Measurements from ENCODE around the gene TMEM91. TPM values are rescaled to one million over a fixed set of nuclear protein-coding genes. Genes with fewer than 3 reads are reported as not detected.
"Not testable (repeated sequence)": the region's sequence is repeated elsewhere in the genome, so short reads cannot be mapped to it uniquely, and the experiment has no call there.

Gene TMEM91
- total RNA-seq, 2 donors from 2014 or later, result 6.4 to 8.3 TPM

DNA sequence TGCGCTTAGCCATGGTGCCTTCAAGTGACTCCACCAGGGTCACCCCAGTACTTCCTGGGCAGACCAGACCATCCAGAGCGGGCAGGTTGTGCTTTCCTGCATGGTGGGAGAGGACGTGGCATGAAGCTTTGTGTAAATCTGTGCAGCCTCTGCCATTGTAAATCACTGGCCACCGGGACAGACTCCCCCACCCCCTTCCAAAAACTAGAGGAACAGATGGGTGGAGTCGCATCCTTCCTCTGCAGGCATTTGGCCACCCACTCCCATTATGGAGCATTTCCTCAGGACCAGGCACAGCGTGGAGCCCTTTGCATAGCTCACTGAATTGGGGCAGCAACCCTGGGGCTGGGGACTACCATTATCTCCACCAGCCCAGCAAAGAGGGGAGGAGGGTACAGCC lies 29.4 kb downstream of the TMEM91 start:
- DNase-seq (ENCODE audit: low spot score), result no peak
- intact Hi-C loops (cut with DNase I), result no loop called here

DNA sequence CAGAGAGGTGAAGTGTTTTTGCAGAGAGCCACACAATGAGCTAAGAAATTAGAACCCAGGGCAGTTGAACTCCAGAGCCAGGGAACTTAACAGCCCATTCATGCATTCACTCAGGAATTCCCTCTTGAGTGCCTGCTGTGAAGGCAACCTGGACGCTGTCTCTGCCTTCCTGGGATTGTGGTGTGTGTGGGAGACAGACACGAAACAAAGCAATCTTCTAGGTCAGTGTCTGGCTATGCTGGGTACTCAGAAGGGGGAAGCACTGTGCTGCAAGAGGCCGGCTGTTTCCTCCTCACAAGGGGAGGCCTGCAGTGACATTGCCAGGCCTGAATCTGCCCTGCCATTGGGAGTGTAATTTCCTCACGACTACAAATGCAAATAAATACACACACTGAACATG lies 30.9 kb downstream of the TMEM91 start:
- no peak for DNase-seq (ENCODE audit: low spot score)
- intact Hi-C loops (cut with DNase I), result no loop called here

DNA sequence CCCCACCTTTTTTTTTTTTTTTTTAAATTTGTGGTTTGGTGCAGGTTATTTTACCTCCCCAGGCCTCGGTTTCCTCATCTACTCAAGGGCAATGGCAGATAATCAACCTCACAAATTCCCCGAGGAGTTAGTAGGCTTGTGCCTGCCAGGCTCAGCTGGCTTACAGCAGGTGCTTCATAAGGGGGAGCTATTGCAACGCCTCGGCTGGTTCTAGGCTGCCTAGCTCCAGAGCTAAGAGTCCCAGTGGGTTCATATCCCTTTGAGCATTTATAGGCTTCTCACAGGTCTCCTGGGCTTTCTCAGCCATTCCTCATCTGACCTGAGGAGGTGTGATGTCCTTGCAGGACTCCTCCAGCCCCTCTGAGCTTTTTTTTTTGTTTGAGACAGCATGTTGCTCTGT lies 31.9 kb downstream of the TMEM91 start:
- intact Hi-C loops (cut with DNase I), result no loop called here
- no peak for DNase-seq (ENCODE audit: low spot score)

DNA sequence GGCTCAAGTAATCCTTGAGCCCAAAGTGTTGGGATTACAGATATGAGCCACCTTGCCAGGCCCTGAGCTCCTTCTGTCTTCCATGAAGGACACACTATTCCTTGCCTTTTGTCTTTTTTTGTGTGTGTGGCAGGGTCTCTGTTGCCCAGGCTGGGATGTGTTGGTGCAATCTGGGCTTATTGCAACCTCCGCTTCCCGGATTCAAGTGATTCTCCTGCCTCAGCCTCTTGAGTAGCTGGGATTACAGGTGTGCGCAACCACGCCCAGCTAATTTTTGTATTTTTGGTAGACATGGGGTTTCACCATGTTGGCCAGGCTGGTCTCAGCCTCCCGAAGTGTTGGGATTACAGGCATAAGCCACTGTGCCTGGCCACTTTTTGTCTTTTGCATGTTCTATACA lies 32.5 kb downstream of the TMEM91 start:
- intact Hi-C loops (cut with DNase I); DNase-seq (ENCODE audit: low spot score): not testable (repeated sequence)

DNA sequence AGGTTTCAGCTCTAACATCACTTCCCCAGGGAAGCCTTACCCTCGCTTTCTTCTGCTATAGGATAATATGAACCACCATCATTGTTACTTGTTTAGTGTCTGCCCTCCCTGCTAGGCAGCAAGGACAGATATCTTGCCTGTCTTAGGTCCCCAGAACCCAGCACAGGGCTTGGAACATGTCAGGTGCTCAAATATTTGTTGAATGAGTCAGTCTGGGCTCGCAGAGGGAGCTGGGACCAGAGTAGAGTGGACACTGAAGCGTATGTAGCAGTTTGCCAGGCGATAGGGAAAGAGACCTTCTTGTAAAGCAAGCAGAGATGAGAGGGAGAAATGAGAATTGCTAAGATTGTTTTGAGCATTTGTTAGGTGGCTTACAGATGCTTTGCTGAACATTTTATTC lies 33.0 kb downstream of the TMEM91 start:
- intact Hi-C loops (cut with DNase I), result no loop called here
- DNase-seq (ENCODE audit: low spot score), result no peak

DNA sequence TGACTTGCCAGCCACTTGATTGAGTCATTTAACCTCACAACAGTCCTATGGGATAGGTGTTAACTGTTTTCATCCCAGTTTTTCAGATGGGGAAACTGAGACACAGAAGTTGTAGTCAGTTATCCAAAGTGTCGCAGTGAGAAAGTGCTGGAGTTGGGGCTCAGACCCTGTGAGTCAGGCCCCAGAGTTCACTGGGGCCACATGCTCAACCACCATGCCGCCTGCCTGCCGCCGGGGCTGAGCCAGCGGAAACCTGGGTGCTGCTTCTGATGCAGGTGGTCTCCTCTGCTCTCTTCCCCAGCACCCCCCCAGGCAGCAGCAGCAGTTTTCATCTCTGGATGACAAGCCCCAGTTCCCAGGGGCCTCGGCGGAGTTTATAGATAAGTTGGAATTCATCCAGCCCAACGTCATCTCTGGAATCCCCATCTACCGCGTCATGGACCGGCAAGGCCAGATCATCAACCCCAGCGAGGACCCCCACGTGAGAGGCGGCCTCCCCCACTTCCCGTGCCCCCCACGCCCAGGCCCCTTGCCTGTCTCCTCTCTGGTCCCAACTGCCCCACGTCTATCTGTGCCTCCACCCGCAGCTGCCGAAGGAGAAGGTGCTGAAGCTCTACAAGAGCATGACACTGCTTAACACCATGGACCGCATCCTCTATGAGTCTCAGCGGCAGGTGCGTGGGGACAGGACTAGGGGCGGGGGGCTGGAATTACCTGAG lies 34.2 kb downstream of the TMEM91 start:
- intact Hi-C loops (cut with DNase I), result no loop called here
- no peak for DNase-seq (ENCODE audit: low spot score)

DNA sequence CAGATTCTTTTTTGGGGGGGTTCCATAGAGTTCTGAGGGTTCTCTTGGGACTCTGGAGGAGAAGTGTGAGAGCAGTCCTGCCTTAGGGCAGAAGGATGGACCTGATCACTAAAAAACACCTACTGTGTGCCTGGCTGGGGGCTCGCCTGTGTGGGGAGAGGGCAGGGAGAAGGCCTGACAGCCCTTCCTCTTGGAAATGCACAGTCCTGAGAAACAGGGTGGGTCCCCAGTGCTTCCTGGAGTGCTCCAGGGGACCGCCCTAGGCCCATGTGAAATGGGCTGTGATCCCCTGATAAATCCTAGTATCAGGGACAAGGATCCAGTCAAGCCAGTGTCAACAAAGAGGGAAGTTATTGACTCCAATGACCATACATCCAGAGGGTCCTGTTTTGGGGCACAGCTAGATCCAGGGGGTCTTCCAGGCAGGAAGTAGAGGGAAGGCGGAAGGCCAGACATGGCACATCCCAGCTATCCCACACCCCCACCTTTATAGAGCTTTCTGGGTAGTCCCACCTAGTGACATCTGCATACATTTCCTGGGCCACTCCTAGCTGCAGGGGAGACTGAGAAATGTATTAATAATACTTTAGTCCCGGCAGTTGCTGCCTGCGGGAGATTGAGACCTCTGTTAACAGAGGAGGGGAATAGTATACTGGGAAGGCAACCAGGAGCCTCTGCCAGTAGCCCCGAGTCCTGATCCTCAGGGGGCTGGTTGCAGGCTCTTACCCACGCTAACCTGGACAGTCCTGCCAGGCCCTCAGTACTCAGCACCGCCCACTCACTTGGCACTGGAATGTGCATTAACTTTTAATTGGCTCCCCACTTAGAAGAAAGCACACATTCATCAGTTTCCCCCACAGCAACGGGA lies 35.0 kb downstream of the TMEM91 start:
- intact Hi-C loops (cut with DNase I), result no loop called here
- DNase-seq (ENCODE audit: low spot score), result no peak

DNA sequence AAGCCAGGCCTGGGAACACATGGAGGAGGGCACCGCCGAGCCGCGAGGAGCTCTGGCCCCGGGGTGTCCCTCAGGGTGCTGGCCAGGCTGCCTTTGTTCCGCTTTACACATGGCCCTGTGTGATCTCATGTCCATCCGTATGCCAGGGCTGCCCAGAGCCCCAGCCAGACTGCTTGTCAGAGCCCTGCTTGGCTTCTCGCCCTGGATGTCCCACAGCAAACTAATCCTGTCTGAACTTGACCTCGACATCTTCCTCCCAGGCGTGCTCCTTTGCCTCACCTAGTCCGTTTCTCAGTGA lies 35.6 kb downstream of the TMEM91 start:
- intact Hi-C loops (cut with DNase I), result no loop called here

DNA sequence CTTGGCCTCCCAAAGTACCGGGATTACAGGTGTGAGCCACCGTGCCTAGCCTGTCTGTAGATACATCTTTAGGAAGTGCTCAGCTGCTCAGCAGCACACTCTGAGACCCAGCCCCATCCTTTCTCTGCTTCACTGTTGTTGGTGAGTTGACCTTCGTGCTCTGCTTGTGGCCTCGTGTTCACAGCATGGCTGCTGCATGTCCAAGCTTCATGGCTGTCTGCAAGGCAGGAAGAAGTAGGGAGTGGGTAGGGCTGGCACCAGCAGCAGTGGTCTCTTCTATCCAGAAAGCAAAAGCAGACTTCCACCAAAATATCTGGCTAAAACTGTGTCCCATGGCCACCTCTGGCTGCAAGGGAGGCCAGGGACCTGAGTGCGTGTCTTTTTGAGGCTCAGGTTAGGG lies 36.6 kb downstream of the TMEM91 start:
- intact Hi-C loops (cut with DNase I), result no loop called here

More for the DNA sequence above, 35.6 kb downstream of the TMEM91 start:
- DNase-seq (ENCODE audit: low spot score), result no peak

DNA sequence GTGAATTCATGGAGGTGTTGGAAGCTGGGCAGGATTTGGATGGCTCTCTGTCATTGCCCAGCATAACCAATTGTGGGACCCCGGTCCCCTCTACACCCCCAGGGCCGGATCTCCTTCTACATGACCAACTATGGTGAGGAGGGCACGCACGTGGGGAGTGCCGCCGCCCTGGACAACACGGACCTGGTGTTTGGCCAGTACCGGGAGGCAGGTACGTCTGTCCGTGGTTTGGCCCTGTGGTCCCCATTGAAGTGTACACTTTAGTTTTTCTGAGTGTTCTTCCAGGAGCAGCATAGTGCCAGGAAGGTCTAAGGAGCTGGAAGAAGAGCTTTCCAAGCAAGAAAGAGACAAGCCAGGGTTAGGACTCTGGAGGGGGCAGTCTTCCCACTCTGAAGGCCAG lies 37.6 kb downstream of the TMEM91 start:
- intact Hi-C loops (cut with DNase I), result no loop called here

More for the DNA sequence above, 36.6 kb downstream of the TMEM91 start:
- DNase-seq (ENCODE audit: low spot score), result no peak

DNA sequence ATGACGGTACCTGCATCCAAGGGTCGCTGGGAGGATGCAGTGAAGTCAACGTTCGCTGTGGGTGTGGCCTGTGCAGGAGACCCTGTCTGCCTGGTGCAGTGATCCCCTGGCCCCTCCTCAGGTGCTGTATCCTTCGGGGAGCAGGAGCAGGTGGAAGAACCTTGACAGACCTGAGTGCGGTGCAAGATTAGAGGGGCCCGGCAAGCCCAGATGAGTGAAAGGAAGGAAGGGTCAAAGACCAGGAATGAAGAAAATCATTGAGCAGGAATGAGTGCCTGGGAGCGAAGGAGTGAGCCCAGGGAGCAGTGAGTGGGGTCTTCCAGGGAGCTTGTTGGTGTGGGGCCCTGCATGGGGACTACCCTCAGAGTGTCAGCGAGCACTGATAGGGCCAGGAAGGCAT lies 38.1 kb downstream of the TMEM91 start:
- intact Hi-C loops (cut with DNase I), result no loop called here
- no peak for DNase-seq (ENCODE audit: low spot score)

More for the DNA sequence above, 37.6 kb downstream of the TMEM91 start:
- no peak for DNase-seq (ENCODE audit: low spot score)

DNA sequence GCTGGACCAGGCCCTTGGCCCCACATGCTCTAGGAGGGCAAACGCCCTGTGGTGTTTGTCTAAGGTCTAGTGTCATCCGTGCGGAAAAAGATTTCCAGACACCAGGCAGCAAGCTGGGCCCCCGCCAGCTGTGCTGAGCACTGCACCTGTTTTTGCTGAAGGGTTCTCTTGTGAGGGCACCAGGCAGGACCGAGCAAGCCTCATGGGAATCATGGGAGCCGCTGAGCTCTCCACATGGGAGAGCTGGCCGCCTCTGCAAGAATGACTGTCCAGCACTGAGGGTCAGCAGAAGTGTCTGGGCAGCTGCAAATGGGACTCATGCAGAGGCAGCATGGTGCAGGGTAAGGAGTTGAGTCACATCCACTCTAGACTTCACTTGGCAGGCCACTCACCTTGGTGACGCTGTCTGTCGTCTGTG lies 38.8 kb downstream of the TMEM91 start:
- intact Hi-C loops (cut with DNase I), result no loop called here
- no peak for DNase-seq (ENCODE audit: low spot score)

DNA sequence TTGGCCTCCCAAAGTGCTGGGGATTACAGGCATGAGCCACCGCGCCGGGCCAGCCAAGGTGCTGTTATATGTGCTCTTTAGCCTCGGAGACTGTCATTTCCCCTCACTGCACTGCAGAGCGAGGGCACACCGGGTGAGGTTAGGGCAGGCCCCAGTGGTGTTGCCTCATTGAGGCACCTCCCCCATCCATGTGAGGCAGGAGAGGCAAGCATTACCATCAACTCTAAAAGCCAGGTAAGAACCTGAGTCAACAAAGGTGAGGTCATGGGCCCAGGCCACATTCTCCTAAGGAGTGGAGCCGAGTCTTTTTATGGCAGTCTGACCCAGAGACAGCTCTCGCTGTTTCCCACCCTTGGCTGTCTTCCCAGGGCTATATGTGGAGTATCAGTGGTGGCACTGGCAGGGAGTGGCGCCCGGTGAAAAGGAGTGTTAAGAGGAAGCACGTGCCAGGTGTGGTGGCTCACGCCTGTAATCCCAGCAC lies 39.9 kb downstream of the TMEM91 start:
- intact Hi-C loops (cut with DNase I), result no loop called here
- DNase-seq (ENCODE audit: low spot score), result no peak

DNA sequence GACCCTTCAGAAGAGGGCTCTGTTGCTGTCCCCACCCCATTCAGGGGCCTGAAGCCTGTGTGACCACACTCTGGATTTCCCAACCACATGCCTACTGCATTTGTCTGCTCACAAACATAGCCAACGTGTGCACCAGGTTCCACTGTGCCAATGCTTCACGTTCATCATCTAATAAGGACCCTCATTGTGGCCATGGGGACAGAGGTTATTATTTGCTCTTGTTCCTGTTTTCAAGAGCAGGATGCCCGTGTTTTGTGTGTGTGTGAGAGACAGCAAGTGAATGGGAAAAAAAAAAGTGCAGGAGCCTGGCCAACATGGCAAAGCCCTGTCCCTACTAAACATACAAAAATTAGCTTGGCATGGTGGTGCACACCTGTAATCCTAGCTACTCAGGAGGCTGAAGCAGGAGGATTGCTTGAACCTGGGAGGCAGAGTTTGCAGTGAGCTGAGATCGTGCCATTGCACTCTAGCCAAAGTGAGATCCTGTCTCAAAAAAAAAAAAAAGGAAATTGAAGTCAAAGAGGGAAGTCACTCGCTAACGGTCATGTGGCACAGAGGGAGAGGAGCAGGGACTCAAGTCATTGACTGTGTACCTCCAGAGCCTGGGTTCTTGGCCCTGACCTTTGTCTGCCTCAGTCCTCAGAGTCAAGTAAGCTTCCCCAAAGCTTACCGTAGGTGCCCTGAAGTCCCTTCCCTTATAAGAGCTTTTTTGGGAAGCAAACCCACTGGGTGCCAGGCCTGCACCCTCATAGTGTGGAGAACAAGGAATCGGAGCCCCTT lies 44.0 kb downstream of the TMEM91 start:
- no peak for DNase-seq (ENCODE audit: low spot score)
- intact Hi-C loops (cut with DNase I), result no loop called here

DNA sequence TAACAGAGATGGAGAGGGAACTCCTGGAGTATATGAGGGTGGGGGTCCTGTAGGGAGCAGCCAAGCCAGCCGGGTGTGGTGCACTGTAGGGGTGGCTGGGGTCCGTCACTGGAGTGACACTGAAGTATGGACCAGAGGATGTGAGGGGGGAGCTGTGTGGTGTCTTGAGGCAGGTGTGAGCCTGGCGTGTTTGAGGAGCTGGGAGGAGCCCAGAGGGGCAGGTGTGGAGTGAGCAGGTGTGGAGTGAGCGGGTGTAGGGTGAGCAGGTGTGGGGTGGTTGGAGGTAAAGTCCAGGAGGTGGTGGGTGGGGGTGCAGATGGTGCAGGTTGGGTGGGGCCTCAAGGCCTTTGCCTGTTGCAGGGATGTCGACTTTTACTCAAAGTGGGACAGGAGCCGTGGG lies 45.0 kb downstream of the TMEM91 start:
- DNase-seq (ENCODE audit: low spot score), result no peak
- intact Hi-C loops (cut with DNase I), result no loop called here

DNA sequence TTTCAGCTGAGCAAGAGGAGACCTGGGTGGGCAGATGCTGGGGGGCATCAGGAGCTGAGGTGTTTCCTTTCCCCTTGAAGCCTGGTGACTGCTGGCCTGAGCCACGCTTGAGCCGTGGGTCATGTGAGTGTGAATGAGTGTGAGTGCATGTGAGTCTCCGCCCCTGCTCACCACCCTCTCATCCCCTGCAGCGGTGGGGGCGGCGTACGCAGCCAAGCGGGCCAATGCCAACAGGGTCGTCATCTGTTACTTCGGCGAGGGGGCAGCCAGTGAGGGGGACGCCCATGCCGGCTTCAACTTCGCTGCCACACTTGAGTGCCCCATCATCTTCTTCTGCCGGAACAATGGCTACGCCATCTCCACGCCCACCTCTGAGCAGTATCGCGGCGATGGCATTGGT lies 45.6 kb downstream of the TMEM91 start:
- intact Hi-C loops (cut with DNase I), result no loop called here
- no peak for DNase-seq (ENCODE audit: low spot score)

DNA sequence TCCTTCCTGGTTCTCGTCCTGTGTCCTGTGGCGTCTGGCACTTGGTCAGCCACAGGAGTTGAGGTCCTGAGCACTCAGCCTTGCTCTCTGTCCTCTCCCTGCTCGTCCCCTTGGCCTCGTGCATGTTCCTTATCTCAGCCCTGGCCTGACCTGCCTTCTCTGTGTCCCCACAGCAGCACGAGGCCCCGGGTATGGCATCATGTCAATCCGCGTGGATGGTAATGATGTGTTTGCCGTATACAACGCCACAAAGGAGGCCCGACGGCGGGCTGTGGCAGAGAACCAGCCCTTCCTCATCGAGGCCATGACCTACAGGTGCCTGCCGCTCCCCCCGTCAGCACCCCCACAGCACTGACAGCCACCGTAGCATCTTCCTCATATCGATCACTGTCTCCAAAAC lies 46.1 kb downstream of the TMEM91 start:
- DNase-seq (ENCODE audit: low spot score), result no peak
- intact Hi-C loops (cut with DNase I), result no loop called here

DNA sequence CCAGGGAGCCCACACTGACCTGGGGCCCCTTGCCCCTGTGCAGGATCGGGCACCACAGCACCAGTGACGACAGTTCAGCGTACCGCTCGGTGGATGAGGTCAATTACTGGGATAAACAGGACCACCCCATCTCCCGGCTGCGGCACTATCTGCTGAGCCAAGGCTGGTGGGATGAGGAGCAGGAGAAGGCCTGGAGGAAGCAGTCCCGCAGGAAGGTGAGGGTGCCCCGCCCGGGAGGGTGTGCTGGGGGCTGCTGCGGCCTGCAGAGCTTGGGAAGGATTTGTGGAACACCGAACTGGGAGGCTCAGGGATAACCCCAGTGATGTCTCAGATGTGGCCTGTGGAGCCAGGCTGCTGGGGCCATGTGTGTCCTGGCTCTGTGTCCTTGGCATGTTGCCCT lies 46.6 kb downstream of the TMEM91 start:
- DNase-seq (ENCODE audit: low spot score), result no peak
- intact Hi-C loops (cut with DNase I), result no loop called here

DNA sequence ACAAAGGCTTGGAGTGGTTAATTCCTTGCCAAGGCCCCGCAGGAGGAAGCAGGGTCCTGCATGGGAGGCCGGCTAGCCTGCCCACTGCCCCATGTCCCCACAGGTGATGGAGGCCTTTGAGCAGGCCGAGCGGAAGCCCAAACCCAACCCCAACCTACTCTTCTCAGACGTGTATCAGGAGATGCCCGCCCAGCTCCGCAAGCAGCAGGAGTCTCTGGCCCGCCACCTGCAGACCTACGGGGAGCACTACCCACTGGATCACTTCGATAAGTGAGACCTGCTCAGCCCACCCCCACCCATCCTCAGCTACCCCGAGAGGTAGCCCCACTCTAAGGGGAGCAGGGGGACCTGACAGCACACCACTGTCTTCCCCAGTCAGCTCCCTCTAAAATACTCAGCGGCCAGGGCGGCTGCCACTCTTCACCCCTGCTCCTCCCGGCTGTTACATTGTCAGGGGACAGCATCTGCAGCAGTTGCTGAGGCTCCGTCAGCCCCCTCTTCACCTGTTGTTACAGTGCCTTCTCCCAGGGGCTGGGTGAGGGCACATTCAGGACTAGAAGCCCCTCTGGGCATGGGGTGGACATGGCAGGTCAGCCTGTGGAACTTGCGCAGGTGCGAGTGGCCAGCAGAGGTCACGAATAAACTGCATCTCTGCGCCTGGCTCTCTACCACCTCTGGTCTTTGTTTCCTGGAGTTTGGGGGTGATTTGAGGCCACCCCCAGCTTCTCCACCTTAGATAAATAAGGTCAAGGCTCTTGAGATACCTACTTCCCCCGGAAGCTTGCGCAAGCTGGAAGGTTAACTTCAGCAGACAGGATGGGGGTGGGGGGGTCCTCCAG lies 48.2 kb downstream of the TMEM91 start:
- no peak for DNase-seq (ENCODE audit: low spot score)
- intact Hi-C loops (cut with DNase I), result no loop called here
